ENCODE data around the gene COLQ.
"Not testable (repeated sequence)": the region's sequence is repeated elsewhere in the genome, so short reads cannot be mapped to it uniquely, and the experiment has no call there.

COLQ gene

DNA sequence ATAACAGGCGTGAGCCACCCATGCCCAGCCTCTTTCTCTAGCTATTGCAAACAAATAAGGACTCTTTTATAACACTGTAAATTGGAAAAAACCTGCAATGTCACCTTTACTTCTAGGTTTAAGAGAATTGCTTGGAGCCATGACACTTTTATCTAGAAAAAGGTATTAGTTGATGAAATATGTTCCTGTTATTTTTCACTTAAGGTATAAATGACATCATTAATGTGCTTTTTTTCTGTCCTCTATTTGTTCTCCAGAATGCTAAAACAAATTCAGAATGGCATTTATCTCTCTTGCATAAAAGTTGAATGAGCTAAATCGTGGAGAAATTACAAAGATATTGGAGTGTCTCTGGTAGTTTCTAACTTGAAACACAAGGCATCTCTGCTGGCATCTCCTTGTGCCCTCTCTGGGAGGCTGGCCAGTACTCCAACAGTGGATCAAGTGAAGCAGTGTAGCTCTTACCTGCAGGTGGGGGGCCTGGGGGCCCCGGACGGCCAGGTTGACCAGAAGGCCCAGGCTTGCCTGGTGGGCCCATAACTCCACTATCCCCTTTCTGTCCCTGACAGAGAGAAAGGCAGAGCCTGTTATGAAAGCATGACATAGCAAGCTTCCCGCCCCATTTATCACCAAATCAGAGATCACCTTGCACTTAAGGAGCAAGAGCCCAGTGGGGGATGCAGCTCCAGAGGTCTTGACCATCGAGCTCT lies 55.5 kb downstream of the COLQ start:
- TF ChIP-seq POU2F2 (IDR thresholded peaks at IDR 0.05; ENCODE audit: low read depth, low read length), result no peak
- TF ChIP-seq SPI1 (IDR thresholded peaks at IDR 0.05; ENCODE audit: low read depth, low read length), result no peak
- TF ChIP-seq POLR2AphosphoS5 (IDR thresholded peaks at IDR 0.05; ENCODE audit: low read depth, low read length), result no peak
- TF ChIP-seq PAX5 (IDR thresholded peaks at IDR 0.05; ENCODE audit: insufficient read depth, low read length, severe bottlenecking), result no peak
- TF ChIP-seq TAF1 (IDR thresholded peaks at IDR 0.05; ENCODE audit: low read depth, low read length), result no peak
- TF ChIP-seq POLR2A (IDR thresholded peaks at IDR 0.05; ENCODE audit: low read depth, low read length), result no peak
- FAIRE-seq, result no peak
- DNase-seq (ENCODE audit: insufficient read length, low spot score), result no peak

GRCh38 chr3:15462451-15462850 lies 59.1 kb downstream of the COLQ start:
- DNase-seq (ENCODE audit: insufficient read length, low spot score) (no peak), FAIRE-seq (no peak)
- TF ChIP-seq TAF1 (IDR thresholded peaks at IDR 0.05; ENCODE audit: low read depth, low read length), result no peak
- TF ChIP-seq POLR2A (IDR thresholded peaks at IDR 0.05; ENCODE audit: low read depth, low read length), result no peak
- no peak for TF ChIP-seq POU2F2 (IDR thresholded peaks at IDR 0.05; ENCODE audit: low read depth, low read length)
- no peak for TF ChIP-seq POLR2AphosphoS5 (IDR thresholded peaks at IDR 0.05; ENCODE audit: low read depth, low read length)
- TF ChIP-seq SPI1 (IDR thresholded peaks at IDR 0.05; ENCODE audit: low read depth, low read length), result no peak
- no peak for TF ChIP-seq PAX5 (IDR thresholded peaks at IDR 0.05; ENCODE audit: insufficient read depth, low read length, severe bottlenecking)

- TF ChIP-seq SPI1 (IDR thresholded peaks at IDR 0.05; ENCODE audit: low read depth, low read length) (no peak), TAF1 (IDR thresholded peaks at IDR 0.05; ENCODE audit: low read depth, low read length) (no peak), PAX5 (IDR thresholded peaks at IDR 0.05; ENCODE audit: insufficient read depth, low read length, severe bottlenecking) (no peak), POLR2A (IDR thresholded peaks at IDR 0.05; ENCODE audit: low read depth, low read length) (no peak), POLR2AphosphoS5 (IDR thresholded peaks at IDR 0.05; ENCODE audit: low read depth, low read length) (no peak), POU2F2 (IDR thresholded peaks at IDR 0.05; ENCODE audit: low read depth, low read length) (no peak)
- FAIRE-seq (no peak), DNase-seq (ENCODE audit: insufficient read length, low spot score) (no peak)
These were observed 60.5 kb downstream of the COLQ start for GRCh38 chr3:15460891-15461531.

- FAIRE-seq, result no peak
- TF ChIP-seq POLR2A (IDR thresholded peaks at IDR 0.05; ENCODE audit: low read depth, low read length), result no peak
- DNase-seq (ENCODE audit: insufficient read length, low spot score), result no peak
These were observed 63.2 kb downstream of the COLQ start for GRCh38 chr3:15458212-15458780.

DNA sequence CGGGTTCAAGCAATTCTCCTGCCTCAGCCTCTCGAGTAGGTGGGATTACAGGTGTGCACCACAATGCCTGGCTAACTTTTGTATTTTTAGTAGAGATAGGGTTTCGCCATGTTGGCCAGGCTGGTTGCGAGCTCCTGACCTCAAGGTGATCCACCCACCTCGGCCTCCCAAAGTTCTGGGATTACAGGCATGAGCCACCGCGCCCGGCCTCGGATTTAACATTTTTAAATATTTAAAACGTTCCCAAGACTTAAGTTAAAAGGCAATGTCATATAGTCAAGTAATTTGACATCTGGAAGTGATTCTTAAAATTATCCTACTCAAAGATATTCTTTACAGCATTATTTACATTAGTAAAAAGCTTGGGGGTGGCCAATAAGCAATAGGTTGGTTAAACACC lies 64.6 kb downstream of the COLQ start:
- DNase-seq (ENCODE audit: insufficient read length, low spot score); FAIRE-seq: not testable (repeated sequence)

GRCh38 chr3:15456321-15456720 lies 65.2 kb downstream of the COLQ start:
- TF ChIP-seq TAF1 (IDR thresholded peaks at IDR 0.05; ENCODE audit: low read depth, low read length) (no peak), PAX5 (IDR thresholded peaks at IDR 0.05; ENCODE audit: insufficient read depth, low read length, severe bottlenecking) (no peak), POU2F2 (IDR thresholded peaks at IDR 0.05; ENCODE audit: low read depth, low read length) (no peak), POLR2A (IDR thresholded peaks at IDR 0.05; ENCODE audit: low read depth, low read length) (no peak), SPI1 (IDR thresholded peaks at IDR 0.05; ENCODE audit: low read depth, low read length) (no peak), POLR2AphosphoS5 (IDR thresholded peaks at IDR 0.05; ENCODE audit: low read depth, low read length) (no peak)
- no peak for FAIRE-seq
- no peak for DNase-seq (ENCODE audit: insufficient read length, low spot score)

DNA sequence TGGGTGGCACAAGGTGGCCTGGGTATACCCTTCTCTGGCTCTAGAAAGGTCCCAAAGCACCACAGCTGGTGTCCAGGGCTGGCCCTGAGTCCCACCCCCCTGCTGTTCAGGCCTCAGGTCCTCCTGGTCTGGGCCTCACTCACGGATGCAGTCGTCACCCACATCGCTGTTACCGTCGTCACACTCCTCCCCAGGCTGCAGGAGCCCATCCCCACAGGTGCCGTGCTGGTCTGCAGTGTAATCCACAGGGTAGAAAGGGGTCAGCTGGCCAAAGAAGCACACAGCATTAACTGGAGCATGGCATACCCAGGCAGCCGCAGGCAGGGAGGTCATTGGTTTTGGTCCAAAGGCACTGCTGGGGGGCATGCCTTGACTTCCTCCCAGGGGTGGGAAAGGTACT lies 65.8 kb downstream of the COLQ start:
- DNase-seq (ENCODE audit: insufficient read length, low spot score) (no peak), FAIRE-seq (no peak)
- TF ChIP-seq PAX5 (IDR thresholded peaks at IDR 0.05; ENCODE audit: insufficient read depth, low read length, severe bottlenecking) (no peak), POLR2A (IDR thresholded peaks at IDR 0.05; ENCODE audit: low read depth, low read length) (no peak), POLR2AphosphoS5 (IDR thresholded peaks at IDR 0.05; ENCODE audit: low read depth, low read length) (no peak), POU2F2 (IDR thresholded peaks at IDR 0.05; ENCODE audit: low read depth, low read length) (no peak), SPI1 (IDR thresholded peaks at IDR 0.05; ENCODE audit: low read depth, low read length) (no peak), TAF1 (IDR thresholded peaks at IDR 0.05; ENCODE audit: low read depth, low read length) (no peak)

- no peak for TF ChIP-seq POLR2AphosphoS5 (IDR thresholded peaks at IDR 0.05; ENCODE audit: low read depth, low read length)
- no peak for TF ChIP-seq SPI1 (IDR thresholded peaks at IDR 0.05; ENCODE audit: low read depth, low read length)
- TF ChIP-seq POU2F2 (IDR thresholded peaks at IDR 0.05; ENCODE audit: low read depth, low read length), result no peak
- no peak for TF ChIP-seq POLR2A (IDR thresholded peaks at IDR 0.05; ENCODE audit: low read depth, low read length)
- TF ChIP-seq PAX5 (IDR thresholded peaks at IDR 0.05; ENCODE audit: insufficient read depth, low read length, severe bottlenecking), result no peak
- TF ChIP-seq TAF1 (IDR thresholded peaks at IDR 0.05; ENCODE audit: low read depth, low read length), result no peak
- DNase-seq (ENCODE audit: insufficient read length, low spot score) (no peak), FAIRE-seq (no peak)
These were observed 66.5 kb downstream of the COLQ start for GRCh38 chr3:15454965-15455364.

DNA sequence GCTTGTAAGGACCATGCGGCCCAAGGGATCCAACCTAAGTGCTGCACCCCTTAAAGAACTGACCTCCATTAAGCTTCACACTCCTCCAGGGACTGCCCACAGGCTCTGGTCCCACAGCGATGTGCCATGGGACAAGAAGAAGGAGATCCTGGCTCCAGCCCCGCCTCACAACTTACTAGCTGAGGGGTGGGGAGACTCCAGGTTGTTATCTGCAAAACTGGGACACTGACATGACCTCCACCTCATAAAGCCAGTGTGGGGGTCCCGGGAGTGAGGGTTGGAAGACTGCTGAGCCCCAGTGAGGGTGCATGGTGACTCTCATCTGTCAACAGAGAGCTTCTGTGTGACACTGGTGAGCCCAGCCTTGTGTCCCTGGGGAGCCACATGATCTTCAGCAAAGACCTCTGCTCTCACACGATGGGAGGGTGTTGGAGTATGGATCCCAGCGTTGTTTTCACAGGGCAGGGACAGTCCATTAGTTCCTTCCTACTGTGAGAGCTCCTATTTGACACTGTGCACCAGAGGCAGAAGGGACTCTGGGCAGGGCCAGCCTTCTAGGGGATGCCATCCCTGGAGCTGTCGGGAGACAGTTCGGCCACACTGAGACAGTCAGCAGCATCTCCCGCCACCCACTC lies 67.4 kb downstream of the COLQ start:
- no peak for TF ChIP-seq SPI1 (IDR thresholded peaks at IDR 0.05; ENCODE audit: low read depth, low read length)
- TF ChIP-seq POU2F2 (IDR thresholded peaks at IDR 0.05; ENCODE audit: low read depth, low read length), result no peak
- no peak for TF ChIP-seq POLR2A (IDR thresholded peaks at IDR 0.05; ENCODE audit: low read depth, low read length)
- no peak for TF ChIP-seq PAX5 (IDR thresholded peaks at IDR 0.05; ENCODE audit: insufficient read depth, low read length, severe bottlenecking)
- TF ChIP-seq TAF1 (IDR thresholded peaks at IDR 0.05; ENCODE audit: low read depth, low read length), result no peak
- FAIRE-seq (no peak), DNase-seq (ENCODE audit: insufficient read length, low spot score) (no peak)
